Esophagus squamous epithelium (tissue), 4 donors: Measurements from ENCODE around the gene NAPB.
"Not testable (repeated sequence)": the region's sequence is repeated elsewhere in the genome, so short reads cannot be mapped to it uniquely, and the experiment has no call there.

Experiments
- POLR2A ChIP-seq, 4 donors: fragments of 450-650 bp; IDR thresholded peaks; one replicate each; pipeline ENCODE4 v1.6.1; 2017; ENCODE audit warnings: antibody characterized with exemption in 4 of 4, mild to moderate bottlenecking in 4 of 4, moderate library complexity in 3 of 4
- TF ChIP-seq, protein P1 (sequence below), 6 experiments: fragments of 450-650 bp in 4 of 6; fragments of 200-600 bp in 2 of 6; sonication (generic) in 2 of 6; IDR thresholded peaks; one replicate each; pipeline ENCODE4 v1.5.1; 2016 to 2019; ENCODE audit warnings: antibody characterized with exemption in 6 of 6, mild to moderate bottlenecking in 4 of 6, moderate library complexity in 4 of 6

DNA sequence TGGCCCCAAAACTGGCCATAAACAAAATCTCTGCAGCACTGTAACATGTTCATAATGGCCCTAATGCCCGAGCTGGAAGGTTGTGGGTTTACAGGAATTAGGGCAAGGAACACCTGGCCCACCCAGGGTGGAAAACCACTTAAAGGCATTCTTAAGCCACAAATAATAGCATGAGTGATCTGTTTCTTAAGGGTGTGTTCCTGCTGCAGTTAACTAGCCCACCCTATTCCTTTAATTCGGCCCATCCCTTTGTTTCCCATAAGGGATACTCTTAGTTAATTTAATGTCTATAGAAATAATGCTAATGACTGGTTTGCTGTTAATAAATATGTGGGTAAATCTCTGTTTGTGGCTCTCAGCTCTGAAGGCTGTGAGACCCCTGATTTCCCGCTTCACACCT, 45.7 kb upstream of the NAPB start:
- TF ChIP-seq, protein P1, sequence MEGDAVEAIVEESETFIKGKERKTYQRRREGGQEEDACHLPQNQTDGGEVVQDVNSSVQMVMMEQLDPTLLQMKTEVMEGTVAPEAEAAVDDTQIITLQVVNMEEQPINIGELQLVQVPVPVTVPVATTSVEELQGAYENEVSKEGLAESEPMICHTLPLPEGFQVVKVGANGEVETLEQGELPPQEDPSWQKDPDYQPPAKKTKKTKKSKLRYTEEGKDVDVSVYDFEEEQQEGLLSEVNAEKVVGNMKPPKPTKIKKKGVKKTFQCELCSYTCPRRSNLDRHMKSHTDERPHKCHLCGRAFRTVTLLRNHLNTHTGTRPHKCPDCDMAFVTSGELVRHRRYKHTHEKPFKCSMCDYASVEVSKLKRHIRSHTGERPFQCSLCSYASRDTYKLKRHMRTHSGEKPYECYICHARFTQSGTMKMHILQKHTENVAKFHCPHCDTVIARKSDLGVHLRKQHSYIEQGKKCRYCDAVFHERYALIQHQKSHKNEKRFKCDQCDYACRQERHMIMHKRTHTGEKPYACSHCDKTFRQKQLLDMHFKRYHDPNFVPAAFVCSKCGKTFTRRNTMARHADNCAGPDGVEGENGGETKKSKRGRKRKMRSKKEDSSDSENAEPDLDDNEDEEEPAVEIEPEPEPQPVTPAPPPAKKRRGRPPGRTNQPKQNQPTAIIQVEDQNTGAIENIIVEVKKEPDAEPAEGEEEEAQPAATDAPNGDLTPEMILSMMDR (IDR thresholded peaks at IDR 0.05): not testable (repeated sequence)
- TF ChIP-seq POLR2A (IDR thresholded peaks at IDR 0.05): not testable (repeated sequence)
